CD8-positive, alpha-beta memory T cell (primary cell): ENCODE measurements around the gene RBM15B. TPM values are rescaled to one million over a fixed set of nuclear protein-coding genes. Genes with fewer than 3 reads are reported as not detected.
"Not testable (repeated sequence)": the region's sequence is repeated elsewhere in the genome, so short reads cannot be mapped to it uniquely, and the experiment has no call there.

Experiments used
- CTCF ChIA-PET: fragments of 350-600 bp; sonication (Branson Sonifier 250); formaldehyde crosslinking; loops from one replicate; lab custom pipeline; 2021; ENCODE audit warnings: antibody characterized with exemption; lab: Charles Lee
- POLR2A ChIA-PET: fragments of 350-600 bp; sonication (Branson Sonifier 250); formaldehyde crosslinking; loops from one replicate; lab custom pipeline; 2021; ENCODE audit warnings: antibody characterized with exemption; lab: Charles Lee
- DNase-seq, 5 donors: peaks; one replicate each; pipeline versions ENCODE4 v3.0.0 to v3.0.0-alpha.2; 2020 to 2022; ENCODE audit warnings: mixed read lengths in 1 of 5
- H3K27ac ChIP-seq: one replicate; pipeline ENCODE4 v1.7.0; 2013; ENCODE audit warnings: low read depth, mild to moderate bottlenecking, low read length, moderate library complexity
- H3K27me3 ChIP-seq: 2 replicates; pipeline ENCODE4 v1.7.0; 2013; ENCODE audit warnings: low read length, mild to moderate bottlenecking; ENCODE audit not compliant: insufficient read depth, poor library complexity, severe bottlenecking
- H3K36me3 ChIP-seq: 2 replicates; pipeline ENCODE4 v1.7.0; 2013; ENCODE audit warnings: mild to moderate bottlenecking, low read length, moderate library complexity; ENCODE audit not compliant: insufficient read depth
- H3K4me1 ChIP-seq: 2 replicates; pipeline ENCODE4 v1.7.0; 2013; ENCODE audit warnings: mild to moderate bottlenecking, low read length, moderate library complexity; ENCODE audit not compliant: insufficient read depth
- H3K4me3 ChIP-seq: 2 replicates; pipeline ENCODE4 v1.7.0; 2013; ENCODE audit warnings: mild to moderate bottlenecking, low read length
- H3K9me3 ChIP-seq: 2 replicates; pipeline ENCODE4 v1.7.0; 2013; ENCODE audit warnings: mild to moderate bottlenecking, low read length
- H3K27ac Mint-ChIP-seq, 8 donors: one replicate each; pipeline ENCODE4 v1.8.0; 2020 to 2021; ENCODE audit warnings: mixed read lengths in 8 of 8, mild to moderate bottlenecking in 6 of 8, inconsistent platforms in 3 of 8, moderate library complexity in 3 of 8
- H3K27me3 Mint-ChIP-seq, 2 donors: one replicate each; pipeline ENCODE4 v1.8.0; 2020 to 2021; ENCODE audit warnings: mixed read lengths in 2 of 2, mild to moderate bottlenecking in 1 of 2, moderate library complexity in 1 of 2
- H3K36me3 Mint-ChIP-seq, 3 donors: one replicate each; pipeline ENCODE4 v1.8.0; 2020 to 2021; ENCODE audit warnings: mixed read lengths in 3 of 3, inconsistent platforms in 1 of 3, mild to moderate bottlenecking in 1 of 3
- H3K4me1 Mint-ChIP-seq, 3 donors: one replicate each; pipeline ENCODE4 v1.8.0; 2020 to 2021; ENCODE audit warnings: mixed read lengths in 3 of 3, inconsistent platforms in 1 of 3, mild to moderate bottlenecking in 1 of 3
- H3K4me3 Mint-ChIP-seq, 7 donors: one replicate each; pipeline ENCODE4 v1.8.0; 2020 to 2021; ENCODE audit warnings: mixed read lengths in 7 of 7, mild to moderate bottlenecking in 6 of 7, moderate library complexity in 4 of 7, inconsistent platforms in 2 of 7
- H3K9me3 Mint-ChIP-seq, 5 donors: one replicate each; pipeline ENCODE4 v1.8.0; 2020 to 2022; ENCODE audit warnings: mixed read lengths in 5 of 5, mild to moderate bottlenecking in 3 of 5, moderate library complexity in 2 of 5, inconsistent platforms in 1 of 5
- polyA plus RNA-seq: library from polyadenylated mRNA; unstranded; fragments of 300-500 nt; fragmentation: Illumina TruSeq; gene quantifications from one replicate; pipeline ENCODE4 v1.2.3, GENCODE V29; 2021
- total RNA-seq, 2 experiments: library from RNA; stranded (reverse); gene quantifications; one replicate each; pipeline ENCODE4 v1.2.3, GENCODE V29; 2021

RBM15B gene
- total and polyA plus RNA-seq, 3 experiments from 2014 or later: 26.7 to 47.8 (median 47.4) TPM

- Histone ChIP-seq H3K36me3 (peaks cover 17% of the 10 kb centered on the region), H3K27me3 (no peaks in the 10 kb centered on the region), H3K4me1 (peaks cover 43% of the 10 kb centered on the region), H3K9me3 (no peaks in the 10 kb centered on the region), H3K4me3 (peak overlapping the region; percentile 99), H3K27ac (peak overlapping the region; percentile 95)
- H3K4me3 Mint-ChIP-seq: peak overlapping the region; percentile 95 to 100 (median 99)
- DNase-seq: peak in 2 of 5 donors; percentile 6 to 11
- peaks cover 2 to 37% (median 6%) of the 10 kb centered on the region in 3 donors for H3K36me3 Mint-ChIP-seq
- H3K9me3 Mint-ChIP-seq: no peaks in the 10 kb centered on the region
- H3K27ac Mint-ChIP-seq: peak overlapping the region; percentile 95 to 100 (median 100)
- H3K27me3 Mint-ChIP-seq: peaks cover 0 to 2% of the 10 kb centered on the region in 2 donors
- H3K4me1 Mint-ChIP-seq: peaks cover 38 to 48% (median 47%) of the 10 kb centered on the region in 3 donors
- ChIA-PET CTCF (interaction anchor here (0.8 to 1.0 kb wide), 2 partner anchors 118 to 768 kb away, joined by 3 to 6 read pairs; partner anchors contain the start of gene MAPKAPK3), POLR2A (interaction anchor here (1.4 to 1.8 kb wide), 3 partner anchors 12 to 815 kb away, joined by 3 to 7 read pairs (median 7); partner anchors contain the start of genes CISH and HEMK1)
Measured at GRCh38 chr3:51384055-51384725, 6.9 kb upstream of the RBM15B start.

GRCh38 chr3:51384726-51385473, 6.2 kb upstream of the RBM15B start, which contains the start of gene MANF:
TSS of gene MANF (plus strand) at chr3:51385291. CDS start at chr3:51385343, 52 bp downstream.
- H3K27ac Mint-ChIP-seq: peak within 1 kb of the TSS; percentile 95 to 100 (median 100)
- H3K36me3 ChIP-seq: peaks cover 17% of the 10 kb centered on the region
- peak within 1 kb of the TSS; percentile 95 to 100 (median 99) for H3K4me3 Mint-ChIP-seq
- peaks cover 41 to 54% (median 53%) of the 10 kb centered on the region in 3 donors for H3K4me1 Mint-ChIP-seq
- H3K27me3 Mint-ChIP-seq: peaks cover 0 to 2% of the 10 kb centered on the region in 2 donors
- peaks cover 4 to 44% (median 9%) of the 10 kb centered on the region in 3 donors for H3K36me3 Mint-ChIP-seq
- ChIA-PET CTCF (interaction anchor here (0.8 to 1.3 kb wide), 5 partner anchors 50 to 769 kb away, joined by 3 to 6 read pairs (median 4); partner anchors contain the start of genes DCAF1 and MAPKAPK3), POLR2A (interaction anchor here (0.6 to 1.8 kb wide), 10 partner anchors 13 to 818 kb away, joined by 3 to 14 read pairs (median 5); partner anchors contain the start of genes C3orf18, CISH, DCAF1 and HEMK1)
- no peaks in the 10 kb centered on the region for H3K27me3 ChIP-seq
- DNase-seq: peak; percentile 97 to 98 (median 98)
- no peaks in the 10 kb centered on the region for H3K9me3 Mint-ChIP-seq
- H3K4me3 ChIP-seq: peak within 1 kb of the TSS; percentile 99
- H3K4me1 ChIP-seq: peaks cover 46% of the 10 kb centered on the region
- H3K9me3 ChIP-seq: no peaks in the 10 kb centered on the region
- peak within 1 kb of the TSS; percentile 95 for H3K27ac ChIP-seq

GRCh38 chr3:51385621-51386091, 5.4 kb upstream of the RBM15B start:
- peak overlapping the region; percentile 94 to 100 (median 98) for H3K27ac Mint-ChIP-seq
- peaks cover 4 to 44% (median 9%) of the 10 kb centered on the region in 3 donors for H3K36me3 Mint-ChIP-seq
- H3K4me3 Mint-ChIP-seq: peak overlapping the region; percentile 95 to 100 (median 99)
- peaks cover 45 to 61% (median 57%) of the 10 kb centered on the region in 3 donors for H3K4me1 Mint-ChIP-seq
- Histone ChIP-seq H3K27me3 (no peaks in the 10 kb centered on the region), H3K9me3 (no peaks in the 10 kb centered on the region), H3K36me3 (peaks cover 17% of the 10 kb centered on the region), H3K27ac (peak overlapping the region; percentile 66), H3K4me3 (peak overlapping the region; percentile 40), H3K4me1 (peaks cover 53% of the 10 kb centered on the region)
- DNase-seq: no peak
- H3K27me3 Mint-ChIP-seq: peaks cover 0 to 2% of the 10 kb centered on the region in 2 donors
- ChIA-PET CTCF (interaction anchor here (1.0 to 1.3 kb wide), 4 partner anchors 12 to 297 kb away, joined by 3 to 5 read pairs (median 4); partner anchors contain the start of gene DCAF1), POLR2A (interaction anchor here (0.8 to 1.8 kb wide), 9 partner anchors 11 to 818 kb away, joined by 3 to 14 read pairs (median 4); partner anchors contain the start of genes C3orf18, CISH, DCAF1 and MAPKAPK3)
- no peaks in the 10 kb centered on the region for H3K9me3 Mint-ChIP-seq

GRCh38 chr3:51386159-51386851, 4.8 kb upstream of the RBM15B start:
- Mint-ChIP-seq H3K36me3 (peaks cover 4 to 44% (median 9%) of the 10 kb centered on the region in 3 donors), H3K9me3 (no peaks in the 10 kb centered on the region), H3K27ac (peak overlapping the region; percentile 94 to 100 (median 98)), H3K4me1 (peaks cover 47 to 66% (median 60%) of the 10 kb centered on the region in 3 donors), H3K27me3 (peaks cover 0 to 2% of the 10 kb centered on the region in 2 donors), H3K4me3 (peak overlapping the region; percentile 95 to 100 (median 99))
- Histone ChIP-seq H3K27me3 (no peaks in the 10 kb centered on the region), H3K9me3 (no peaks in the 10 kb centered on the region), H3K36me3 (peaks cover 17% of the 10 kb centered on the region), H3K4me3 (peak overlapping the region; percentile 40), H3K4me1 (peaks cover 55% of the 10 kb centered on the region), H3K27ac (peak overlapping the region; percentile 66)
- ChIA-PET POLR2A (interaction anchor here (0.6 to 1.8 kb wide), 6 partner anchors 11 to 1058 kb away, joined by 3 to 14 read pairs (median 5); partner anchors contain the start of genes CISH and DCAF1), CTCF (interaction anchor here (1.1 to 1.3 kb wide), 2 partner anchors 13 to 48 kb away, joined by 3 read pairs; no protein-coding TSS in a partner anchor)
- DNase-seq: no peak

- Mint-ChIP-seq H3K9me3 (no peaks in the 10 kb centered on the region), H3K4me1 (peaks cover 47 to 68% (median 60%) of the 10 kb centered on the region in 3 donors), H3K27me3 (peaks cover 0 to 2% of the 10 kb centered on the region in 2 donors), H3K27ac (peak overlapping the region; percentile 94 to 100 (median 98)), H3K4me3 (peak overlapping the region; percentile 95 to 100 (median 99)), H3K36me3 (peaks cover 4 to 46% (median 9%) of the 10 kb centered on the region in 3 donors)
- CTCF ChIA-PET: interaction anchor here (1.1 to 1.3 kb wide), 4 partner anchors 14 to 796 kb away, joined by 3 to 5 read pairs (median 4); no protein-coding TSS in a partner anchor
- POLR2A ChIA-PET: interaction anchor here (0.6 kb wide), 1 partner anchor 1058 kb away, joined by 6 read pairs; no protein-coding TSS in a partner anchor
- Histone ChIP-seq H3K36me3 (peaks cover 17% of the 10 kb centered on the region), H3K27ac (no peak overlapping the region), H3K4me1 (peaks cover 55% of the 10 kb centered on the region), H3K27me3 (no peaks in the 10 kb centered on the region), H3K9me3 (no peaks in the 10 kb centered on the region), H3K4me3 (peak overlapping the region; percentile 40)
- no peak for DNase-seq
Measured at GRCh38 chr3:51386852-51387229, 4.2 kb upstream of the RBM15B start.

- Histone ChIP-seq H3K4me1 (peaks cover 59% of the 10 kb centered on the region), H3K36me3 (peaks cover 18% of the 10 kb centered on the region)
- H3K36me3 Mint-ChIP-seq: peaks cover 4 to 47% (median 9%) of the 10 kb centered on the region in 3 donors
- H3K4me3 ChIP-seq, H3K27ac ChIP-seq, H3K9me3 ChIP-seq, DNase-seq, POLR2A ChIA-PET, H3K27me3 ChIP-seq, H3K9me3 Mint-ChIP-seq, H3K27me3 Mint-ChIP-seq: not testable (repeated sequence)
- H3K4me1 Mint-ChIP-seq: peaks cover 47 to 71% (median 60%) of the 10 kb centered on the region in 3 donors
- peak overlapping the region in 5 of 8 donors; percentile 6 to 100 (median 97) for H3K27ac Mint-ChIP-seq
- CTCF ChIA-PET: interaction anchor here (1.0 to 3.6 kb wide), 5 partner anchors 9 to 796 kb away, joined by 3 to 21 read pairs (median 5); no protein-coding TSS in a partner anchor
- peak overlapping the region in 4 of 7 donors; percentile 12 to 100 (median 96) for H3K4me3 Mint-ChIP-seq
Measured at GRCh38 chr3:51387281-51387680, 3.8 kb upstream of the RBM15B start.
